ENCODE results near the gene GRID2.

- no peak for TF ChIP-seq POLR2AphosphoS5 (IDR thresholded peaks at IDR 0.05; ENCODE audit: low read depth, low read length)
- TF ChIP-seq POLR2A (IDR thresholded peaks at IDR 0.05; ENCODE audit: low read depth, low read length): no peak
- TF ChIP-seq TAF1 (IDR thresholded peaks at IDR 0.05; ENCODE audit: borderline replicate concordance, low read depth, low read length): no peak
Observed at GRCh38 chr4:93299118-93299517, 995.4 kb downstream of the GRID2 start.
